ENCODE data around the gene TECPR1.
"Not testable (repeated sequence)": the region's sequence is repeated elsewhere in the genome, so short reads cannot be mapped to it uniquely, and the experiment has no call there.

TECPR1 gene

GRCh38 chr7:98225913-98226614 is 26.0 kb downstream of the TECPR1 start:
- DNase-seq: no peak

GRCh38 chr7:98224701-98225181 is 27.3 kb downstream of the TECPR1 start:
- no peak for DNase-seq

GRCh38 chr7:98223898-98224700 is 27.9 kb downstream of the TECPR1 start:
- DNase-seq: no peak

GRCh38 chr7:98223351-98223897 is 28.6 kb downstream of the TECPR1 start:
- no peak for DNase-seq

- no peak for DNase-seq
These were observed 29.4 kb downstream of the TECPR1 start for GRCh38 chr7:98222533-98223195.

GRCh38 chr7:98221611-98222532 is 30.2 kb downstream of the TECPR1 start:
- no peak for DNase-seq

GRCh38 chr7:98219382-98219781 is 32.6 kb downstream of the TECPR1 start:
- not testable (repeated sequence) for DNase-seq

GRCh38 chr7:98217623-98218582 is 34.1 kb downstream of the TECPR1 start:
- no peak for DNase-seq

- DNase-seq: no peak
These were observed 35.0 kb downstream of the TECPR1 start for GRCh38 chr7:98216941-98217622.

- DNase-seq: no peak
These were observed 36.2 kb downstream of the TECPR1 start for GRCh38 chr7:98215561-98216495.

- no peak for DNase-seq
These were observed 37.2 kb downstream of the TECPR1 start for GRCh38 chr7:98214811-98215321.

- DNase-seq: no peak
These were observed 37.9 kb downstream of the TECPR1 start for GRCh38 chr7:98213888-98214810.

GRCh38 chr7:98213296-98213887 is 38.6 kb downstream of the TECPR1 start:
- no peak for DNase-seq

- no peak for DNase-seq
These were observed 39.4 kb downstream of the TECPR1 start for GRCh38 chr7:98212532-98213041.

GRCh38 chr7:98211676-98212531 is 40.1 kb downstream of the TECPR1 start:
- no peak for DNase-seq

GRCh38 chr7:98211221-98211675 is 40.8 kb downstream of the TECPR1 start, which contains the start of gene BHLHA15:
TSS of gene BHLHA15 (plus strand) at chr7:98211439. CDS start at chr7:98212310, 871 bp downstream.
- peak; percentile 45 to 59 for DNase-seq

Data from activated T-cell treated with anti-CD3 and anti-CD28 coated beads, Interleukin-2, amount 50 U/mL, for 48 hours (primary cell).